ENCODE measurements around the gene AR.

- TF ChIP-seq CTCF (IDR thresholded peaks at IDR 0.05) (no peak), POLR2AphosphoS5 (IDR thresholded peaks at IDR 0.05) (no peak), POLR2A (IDR thresholded peaks at IDR 0.05) (no peak)
Measured at GRCh38 chrX:67582436-67582835, 38.6 kb downstream of the AR start.

Data from suprapubic skin (tissue), 4 donors.